GM12874 (cell line): ENCODE measurements around the gene RELN.

Experiments
- CTCF ChIP-seq: IDR thresholded peaks from 2 replicates; pipeline ENCODE4 v1.5.1; 2011; ENCODE audit warnings: low read depth, mild to moderate bottlenecking, control low read depth, low read length, moderate library complexity; ENCODE audit not compliant: insufficient read depth

RELN gene

GRCh38 chr7:103727982-103728610 is 261.4 kb downstream of the RELN start:
- TF ChIP-seq CTCF = no peak

- no peak for TF ChIP-seq CTCF
Measured at GRCh38 chr7:103719070-103719469, 270.4 kb downstream of the RELN start.

- no peak for TF ChIP-seq CTCF
Measured at GRCh38 chr7:103718482-103719061, 270.9 kb downstream of the RELN start.

- TF ChIP-seq CTCF = no peak
Measured at GRCh38 chr7:103717574-103717973, 271.9 kb downstream of the RELN start.

GRCh38 chr7:103715376-103716120 is 273.9 kb downstream of the RELN start:
- TF ChIP-seq CTCF = no peak

GRCh38 chr7:103714376-103714927 is 275.0 kb downstream of the RELN start:
- no peak for TF ChIP-seq CTCF

GRCh38 chr7:103712991-103713778 is 276.3 kb downstream of the RELN start:
- no peak for TF ChIP-seq CTCF
